Frontal cortex (tissue), 4 donors: ENCODE results near the gene PMS1. TPM values are rescaled to one million over a fixed set of nuclear protein-coding genes. Genes with fewer than 3 reads are reported as not detected.

Source experiments
- DNase-seq, 2 donors: peaks; one replicate each; pipeline ENCODE4 v3.0.0; 2012; ENCODE audit warnings: low spot score in 2 of 2
- FAIRE-seq: peaks from 2 replicates; lab custom pipeline; 2012; peaks lifted over from hg19 to GRCh38; lab: Jason Lieb, UNC
- total RNA-seq: library from RNA; depleted of rRNA; stranded (reverse); fragments of >200 nt; gene quantifications from one replicate; pipeline ENCODE4 v1.2.3, GENCODE V29; 2014
- donor health status: control.
- donor health status: control.
- donor health status: control.

Gene PMS1
- total RNA-seq, 1 donor from 2014 or later: 68.5 TPM

GRCh38 chr2:189913821-189914220 is 129.6 kb downstream of the PMS1 start:
- FAIRE-seq (no peak), DNase-seq (no peak)

GRCh38 chr2:189916651-189917050 is 132.4 kb downstream of the PMS1 start:
- no peak for DNase-seq
- no peak for FAIRE-seq

Other genes starting within 250 kb of the PMS1 start
- 45.2 TPM for gene SLC40A1, start 203.7 kb upstream of the PMS1 start, total RNA-seq
- 133 TPM for gene ASNSD1, start 123.0 kb upstream of the PMS1 start, total RNA-seq
- 52.2 TPM for gene ANKAR, start 109.8 kb upstream of the PMS1 start, total RNA-seq
- gene OSGEPL1, start 21.7 kb upstream of the PMS1 start, total RNA-seq: 26.1 TPM
- gene ORMDL1, start 111 bp upstream of the PMS1 start, total RNA-seq: 45.2 TPM